Kasumi-1 (cell line): Measurements from ENCODE around the gene SPEM2.
A peak's percentile ranks its signal among the peaks of the same experiment; 100 is the strongest.

Experiments
- DNase-seq, 2 experiments: peaks; one replicate each; lab custom pipeline; 2025; lab: John Stamatoyannopoulos, UW

SPEM2 gene

GRCh38 chr17:7425316-7425715 is at the start of gene SPEM2:
Gene SPEM2, plus strand, starts transcription at chr17:7425616. Its CDS starts 73 bp downstream, at chr17:7425689.
- no peak for DNase-seq

GRCh38 chr17:7379134-7379533 is 46.3 kb upstream of the SPEM2 start:
- no peak for DNase-seq

GRCh38 chr17:7380321-7380720 is 45.1 kb upstream of the SPEM2 start:
- no peak for DNase-seq

- no peak for DNase-seq
Measured at GRCh38 chr17:7380855-7381683, 44.3 kb upstream of the SPEM2 start, which contains the start of gene TNK1. Gene TNK1, plus strand, starts transcription at chr17:7381089. Its CDS starts 1,838 bp downstream, at chr17:7382927.

GRCh38 chr17:7382901-7383300 is 42.5 kb upstream of the SPEM2 start:
- DNase-seq, result no peak

GRCh38 chr17:7383371-7383741 is 42.1 kb upstream of the SPEM2 start:
- no peak for DNase-seq

- peak in 1 of 2 experiments; percentile 3 for DNase-seq
Measured at GRCh38 chr17:7383742-7384488, 41.5 kb upstream of the SPEM2 start.

- no peak for DNase-seq
Measured at GRCh38 chr17:7384489-7385081, 40.8 kb upstream of the SPEM2 start.

- DNase-seq, result no peak
Measured at GRCh38 chr17:7388856-7389255, 36.6 kb upstream of the SPEM2 start.

- no peak for DNase-seq
Measured at GRCh38 chr17:7389924-7390910, 35.2 kb upstream of the SPEM2 start.

GRCh38 chr17:7391307-7391706 is 34.1 kb upstream of the SPEM2 start:
- no peak for DNase-seq

GRCh38 chr17:7392696-7393612 is 32.5 kb upstream of the SPEM2 start:
- DNase-seq, result no peak

GRCh38 chr17:7393613-7394451 is 31.6 kb upstream of the SPEM2 start:
- DNase-seq, result no peak

- peak; percentile 24 to 39 for DNase-seq
Measured at GRCh38 chr17:7394452-7395191, 30.8 kb upstream of the SPEM2 start, which contains the start of gene PLSCR3. Gene PLSCR3, minus strand, starts transcription at chr17:7394525. Its CDS starts 415 bp downstream, at chr17:7394110.

GRCh38 chr17:7396147-7396546 is 29.3 kb upstream of the SPEM2 start:
- DNase-seq, result no peak

GRCh38 chr17:7398612-7399011 is 26.8 kb upstream of the SPEM2 start:
- DNase-seq, result no peak

GRCh38 chr17:7403043-7403726 is 22.2 kb upstream of the SPEM2 start:
- peak in 1 of 2 experiments; percentile 12 for DNase-seq

- peak; percentile 41 to 45 for DNase-seq
Measured at GRCh38 chr17:7403727-7403976, 21.8 kb upstream of the SPEM2 start.
